ENCODE results near the gene AMBP. TPM values are rescaled to one million over a fixed set of nuclear protein-coding genes. Genes with fewer than 3 reads are reported as not detected.

AMBP gene
- total and polyA plus RNA-seq, 2 of the 13 experiments (the other 11 are each of a cell fraction or from before 2014, with no cell fraction given): 1,510 to 2,580 TPM

GRCh38 chr9:114080773-114081440, 2.8 kb upstream of the AMBP start (continued):
- peak; percentile 89 for TF ChIP-seq FOXJ3 (CRISPR knock-in tag; IDR thresholded peaks at IDR 0.05; ENCODE audit: borderline replicate concordance)
- peak; percentile 81 for TF ChIP-seq TARDBP (CRISPR knock-in tag; IDR thresholded peaks at IDR 0.05)
- TF ChIP-seq ZNF253 (CRISPR knock-in tag; IDR thresholded peaks at IDR 0.05; ENCODE audit: borderline replicate concordance): no peak
- peak; percentile 95 for TF ChIP-seq ZMYM2 (CRISPR knock-in tag; IDR thresholded peaks at IDR 0.05)
- no peak for TF ChIP-seq RELA (CRISPR knock-in tag; IDR thresholded peaks at IDR 0.05)
- peak; percentile 67 for TF ChIP-seq FOXK1 (CRISPR knock-in tag; IDR thresholded peaks at IDR 0.05; ENCODE audit: borderline replicate concordance, low read depth)
- peak; percentile 83; the same call in 1 of the 2 replicates for TF ChIP-seq ZNF703 (CRISPR knock-in tag; IDR thresholded peaks at IDR 0.05; ENCODE audit: borderline replicate concordance)
- TF ChIP-seq ZNF792 (CRISPR knock-in tag; IDR thresholded peaks at IDR 0.05): peak; percentile 39; the same call in 1 of the 2 replicates
- peak; percentile 56; the same call in 1 of the 2 replicates for TF ChIP-seq SIX1 (CRISPR knock-in tag; IDR thresholded peaks at IDR 0.05; ENCODE audit: borderline replicate concordance)
- no peak for TF ChIP-seq E2F5 (CRISPR knock-in tag; conservative IDR thresholded peaks at IDR 0.05)
- TF ChIP-seq KAT8 (CRISPR knock-in tag; IDR thresholded peaks at IDR 0.05): peak; percentile 77
- peak; percentile 88; the same call in 1 of the 2 replicates for TF ChIP-seq ZNF891 (CRISPR knock-in tag; IDR thresholded peaks at IDR 0.05)
- no peak for TF ChIP-seq STAT6 (CRISPR knock-in tag; IDR thresholded peaks at IDR 0.05; ENCODE audit: borderline replicate concordance)
- TF ChIP-seq ISL2 (CRISPR knock-in tag; IDR thresholded peaks at IDR 0.05): peak; percentile 59
- peak; percentile 91; the same call in 1 of the 2 replicates for TF ChIP-seq ZNF713 (CRISPR knock-in tag; IDR thresholded peaks at IDR 0.05)
- no peak for TF ChIP-seq ZNF784 (CRISPR knock-in tag; IDR thresholded peaks at IDR 0.05; ENCODE audit: borderline replicate concordance)
- no peak; the same call in 1 of the 2 replicates for TF ChIP-seq ZNF580 (CRISPR knock-in tag; IDR thresholded peaks at IDR 0.05; ENCODE audit: borderline replicate concordance, low read depth)
- no peak; the same call in none of the 2 replicates for TF ChIP-seq HMGXB3 (CRISPR knock-in tag; IDR thresholded peaks at IDR 0.05; ENCODE audit: borderline replicate concordance)
- peak; percentile 67; the same call in 1 of the 2 replicates for TF ChIP-seq ZNF724P (CRISPR knock-in tag; IDR thresholded peaks at IDR 0.05; ENCODE audit: borderline replicate concordance)
- TF ChIP-seq KDM1A (CRISPR knock-in tag; IDR thresholded peaks at IDR 0.05): peak; percentile 96
- no peak; the same call in 1 of the 2 replicates for TF ChIP-seq ELF1 (CRISPR knock-in tag; IDR thresholded peaks at IDR 0.05)
